ENCODE data around the gene CDH16.

DNA sequence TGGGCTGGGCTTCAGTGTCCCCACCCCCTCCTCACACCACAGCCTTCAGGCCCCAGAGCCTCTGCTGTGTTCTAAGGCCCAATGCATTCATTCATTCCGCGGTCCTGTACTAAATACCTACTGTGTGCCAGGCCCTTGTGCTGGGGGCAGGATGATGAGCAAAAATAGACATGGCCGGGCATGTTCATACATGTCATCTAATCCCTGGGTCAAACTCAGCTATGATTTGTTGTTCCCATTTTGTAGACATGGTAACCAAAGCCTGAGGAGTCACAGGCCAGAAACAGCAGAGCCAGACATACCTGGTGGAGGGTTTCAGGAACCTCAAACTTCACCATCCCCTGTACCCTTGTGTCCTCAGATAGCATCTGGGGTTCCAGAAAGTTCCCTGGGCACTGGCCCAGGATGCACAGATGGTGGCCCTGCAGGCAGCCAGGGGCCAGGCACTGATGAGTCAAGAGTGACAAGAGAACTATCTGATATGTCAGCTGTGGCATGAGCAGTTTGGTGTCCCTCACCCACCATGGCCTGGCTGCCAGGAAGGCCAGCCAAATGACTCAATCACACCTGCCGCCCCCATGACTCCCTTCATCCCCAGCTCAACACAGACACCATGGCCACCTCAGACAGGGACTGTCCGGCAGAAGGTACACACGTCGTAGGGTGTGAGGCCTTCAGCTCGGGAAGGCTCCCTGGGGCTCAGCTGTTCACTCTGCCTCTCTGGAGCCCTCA lies 9.4 kb upstream of the CDH16 start:
- TF ChIP-seq, protein P1, sequence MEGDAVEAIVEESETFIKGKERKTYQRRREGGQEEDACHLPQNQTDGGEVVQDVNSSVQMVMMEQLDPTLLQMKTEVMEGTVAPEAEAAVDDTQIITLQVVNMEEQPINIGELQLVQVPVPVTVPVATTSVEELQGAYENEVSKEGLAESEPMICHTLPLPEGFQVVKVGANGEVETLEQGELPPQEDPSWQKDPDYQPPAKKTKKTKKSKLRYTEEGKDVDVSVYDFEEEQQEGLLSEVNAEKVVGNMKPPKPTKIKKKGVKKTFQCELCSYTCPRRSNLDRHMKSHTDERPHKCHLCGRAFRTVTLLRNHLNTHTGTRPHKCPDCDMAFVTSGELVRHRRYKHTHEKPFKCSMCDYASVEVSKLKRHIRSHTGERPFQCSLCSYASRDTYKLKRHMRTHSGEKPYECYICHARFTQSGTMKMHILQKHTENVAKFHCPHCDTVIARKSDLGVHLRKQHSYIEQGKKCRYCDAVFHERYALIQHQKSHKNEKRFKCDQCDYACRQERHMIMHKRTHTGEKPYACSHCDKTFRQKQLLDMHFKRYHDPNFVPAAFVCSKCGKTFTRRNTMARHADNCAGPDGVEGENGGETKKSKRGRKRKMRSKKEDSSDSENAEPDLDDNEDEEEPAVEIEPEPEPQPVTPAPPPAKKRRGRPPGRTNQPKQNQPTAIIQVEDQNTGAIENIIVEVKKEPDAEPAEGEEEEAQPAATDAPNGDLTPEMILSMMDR (conservative IDR thresholded peaks at IDR 0.05; ENCODE audit: low read length), result no peak
- no peak for TF ChIP-seq EZH2phosphoT487 (IDR thresholded peaks at IDR 0.05; ENCODE audit: borderline replicate concordance)

Measured in Loucy (cell line).